HG02610 (cell line): ENCODE results near the gene MIF4GD.

ENCODE experiments used
- ATAC-seq: cut with Tn5 transposase; IDR thresholded peaks from one replicate; pipeline ENCODE4 v1.9.1; 2021; ENCODE audit warnings: mild to moderate bottlenecking, moderate library complexity; ENCODE audit not compliant: unreplicated experiment

The MIF4GD gene

DNA sequence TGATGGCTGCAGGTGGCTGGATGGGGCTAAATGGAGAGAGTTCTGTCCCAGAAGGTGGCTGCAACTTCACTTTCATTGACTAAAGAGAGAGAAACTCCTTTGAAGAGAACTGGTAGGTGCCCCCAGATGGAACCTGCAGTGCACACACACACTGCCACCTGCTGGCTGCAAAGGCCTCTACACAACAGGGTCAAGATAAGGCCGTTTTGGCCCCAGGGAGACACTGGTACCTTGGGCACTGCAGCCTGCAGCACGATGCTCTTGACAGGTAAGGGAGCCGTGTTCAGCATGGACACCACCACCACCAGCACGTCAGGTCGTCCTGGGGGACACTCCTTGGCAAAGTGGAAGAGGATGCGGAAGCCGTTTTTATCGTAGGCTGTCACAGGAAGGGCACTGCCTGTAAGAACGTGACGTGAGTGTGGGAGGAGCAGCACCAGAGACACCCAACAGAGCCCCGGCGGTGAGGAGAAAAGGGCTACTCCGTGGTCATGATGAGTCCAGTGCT lies 32.3 kb downstream of the MIF4GD start:
- peak; percentile 35 for ATAC-seq

DNA sequence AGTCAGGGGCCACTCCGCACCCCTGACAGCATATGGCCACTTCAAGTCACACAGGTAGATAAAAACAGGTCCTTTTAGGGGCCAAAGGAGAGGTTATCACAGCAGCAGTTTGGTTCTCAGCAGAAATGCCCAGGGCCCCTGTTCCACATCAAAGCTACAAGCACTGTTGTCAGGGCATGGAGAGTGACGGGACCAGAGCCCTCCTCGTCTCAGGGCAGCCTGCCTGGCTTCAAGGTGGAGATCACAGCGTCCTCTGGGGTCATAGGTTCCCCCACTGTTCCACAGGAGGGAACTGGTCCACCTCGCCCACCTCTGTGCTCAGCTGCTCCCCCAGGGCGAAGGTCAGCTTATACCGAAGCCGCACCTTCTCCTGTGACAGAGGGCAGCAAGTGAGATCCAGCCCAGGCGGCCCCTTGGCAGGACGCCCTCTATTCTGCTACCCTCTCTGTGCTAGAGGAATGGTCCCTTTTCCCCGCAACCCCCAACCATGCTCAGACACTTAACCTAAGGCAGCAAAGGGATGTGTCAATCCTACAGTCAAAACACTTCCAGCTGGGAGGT lies 32.9 kb downstream of the MIF4GD start:
- no peak for ATAC-seq

DNA sequence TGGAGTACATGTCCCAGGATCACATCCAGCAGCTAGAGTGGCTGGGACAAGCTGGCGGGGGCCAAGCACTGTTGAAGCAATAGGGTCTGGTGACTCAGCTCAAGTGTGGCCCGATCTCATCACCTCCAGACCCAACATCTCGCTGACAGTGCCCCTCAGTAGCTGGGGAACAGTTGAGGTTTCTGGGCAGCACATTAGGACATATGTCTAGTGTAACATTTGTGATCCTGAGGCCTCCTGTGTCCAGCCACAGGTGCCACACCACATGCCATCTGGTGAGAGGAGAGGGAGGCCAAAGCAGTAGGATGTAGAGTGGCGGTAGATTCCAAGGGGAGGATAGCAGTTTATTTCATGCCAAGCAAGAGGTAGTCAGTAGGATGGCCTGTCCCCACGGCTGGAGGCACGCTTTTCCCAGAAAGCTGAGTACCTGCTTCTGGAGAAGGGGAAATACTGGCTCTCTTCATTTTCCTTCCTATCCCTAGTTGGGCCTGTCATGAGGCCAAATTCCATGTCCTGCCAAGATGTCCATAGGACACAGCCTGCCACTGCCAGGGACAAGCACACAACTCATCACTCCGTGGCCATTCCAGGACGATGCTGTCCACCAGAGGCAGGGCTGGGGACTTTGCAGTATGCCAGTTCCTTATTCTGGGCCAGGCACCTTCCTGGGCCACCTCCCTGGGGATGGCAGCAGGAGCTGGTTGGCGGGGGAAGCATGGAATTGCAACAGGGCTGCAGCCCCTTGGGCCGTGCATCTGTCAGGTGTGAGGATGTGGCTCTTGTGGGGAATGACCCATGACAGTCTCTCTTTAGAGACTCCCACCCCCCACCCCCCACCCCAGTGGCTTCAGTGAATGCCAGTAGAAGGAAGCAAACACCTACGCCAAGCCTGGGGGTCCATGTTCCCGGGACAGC lies 33.7 kb downstream of the MIF4GD start:
- ATAC-seq: no peak

DNA sequence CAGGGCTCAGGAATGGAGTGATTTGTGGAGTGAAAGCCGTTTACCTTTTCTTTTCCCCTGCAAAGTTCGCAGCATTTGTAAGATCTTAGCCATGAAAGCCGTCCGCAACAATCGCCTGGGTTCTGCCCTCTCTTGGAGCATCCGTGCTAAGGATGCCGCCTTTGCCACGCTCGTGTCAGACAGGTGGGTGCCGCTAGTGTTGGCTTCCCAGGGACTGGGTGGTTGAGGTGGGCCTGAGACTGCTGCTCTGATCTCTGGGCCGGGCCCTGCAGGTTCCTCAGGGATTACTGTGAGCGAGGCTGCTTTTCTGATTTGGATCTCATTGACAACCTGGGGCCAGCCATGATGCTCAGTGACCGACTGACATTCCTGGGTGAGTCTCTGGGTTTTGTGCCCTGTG lies 38.2 kb downstream of the MIF4GD start:
- no peak for ATAC-seq

DNA sequence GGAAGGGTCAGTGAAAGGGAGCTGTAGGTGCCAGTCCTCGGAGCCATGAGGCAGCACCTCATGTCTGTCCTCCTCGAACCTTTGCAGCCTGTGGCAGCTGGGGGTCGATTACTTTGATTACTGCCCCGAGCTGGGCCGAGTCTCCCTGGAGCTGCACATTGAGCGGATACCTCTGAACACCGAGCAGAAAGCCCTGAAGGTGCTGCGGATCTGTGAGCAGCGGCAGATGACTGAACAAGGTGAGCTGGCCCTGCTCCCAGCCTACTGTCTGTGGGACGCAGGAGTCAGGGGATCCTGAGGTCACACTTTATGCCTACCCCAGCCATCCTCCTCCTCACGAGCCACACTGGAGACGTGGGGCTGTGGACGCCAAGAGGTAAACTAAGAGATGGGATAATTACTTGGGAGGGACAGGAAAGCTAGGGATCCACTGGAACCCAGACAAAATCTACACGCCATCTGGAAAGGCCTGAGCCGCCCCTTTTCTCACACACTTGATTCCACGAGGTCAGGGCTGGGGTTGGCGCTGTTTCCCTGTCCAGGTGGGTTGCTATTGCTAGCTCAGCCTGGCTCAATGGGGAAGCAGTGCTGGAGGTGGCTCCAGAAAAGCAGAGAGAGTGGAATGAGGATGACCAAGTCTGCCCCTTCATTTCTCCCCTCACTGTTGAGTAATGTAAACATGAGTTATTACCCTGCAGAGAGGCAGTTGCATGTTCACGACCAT lies 39.1 kb downstream of the MIF4GD start:
- no peak for ATAC-seq

DNA sequence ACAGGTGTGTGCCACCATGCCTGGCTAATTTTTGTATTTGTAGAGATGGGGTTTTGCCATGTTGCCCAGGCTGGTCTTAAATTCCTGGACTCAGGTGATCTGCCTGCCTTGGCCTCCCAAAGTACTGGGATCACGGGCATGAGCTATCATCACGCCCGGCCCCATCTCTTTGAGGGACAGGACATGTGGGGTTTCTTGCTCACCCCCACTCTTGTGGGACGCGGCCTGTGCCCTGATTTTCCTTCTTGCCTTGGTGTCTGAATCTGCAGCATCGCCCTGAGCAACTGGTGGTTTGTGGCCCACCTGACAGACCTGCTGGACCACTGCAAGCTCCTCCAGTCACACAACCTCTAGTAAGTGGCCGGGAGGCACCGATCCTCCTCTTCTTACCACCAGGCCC lies 40.0 kb downstream of the MIF4GD start:
- ATAC-seq: no peak

DNA sequence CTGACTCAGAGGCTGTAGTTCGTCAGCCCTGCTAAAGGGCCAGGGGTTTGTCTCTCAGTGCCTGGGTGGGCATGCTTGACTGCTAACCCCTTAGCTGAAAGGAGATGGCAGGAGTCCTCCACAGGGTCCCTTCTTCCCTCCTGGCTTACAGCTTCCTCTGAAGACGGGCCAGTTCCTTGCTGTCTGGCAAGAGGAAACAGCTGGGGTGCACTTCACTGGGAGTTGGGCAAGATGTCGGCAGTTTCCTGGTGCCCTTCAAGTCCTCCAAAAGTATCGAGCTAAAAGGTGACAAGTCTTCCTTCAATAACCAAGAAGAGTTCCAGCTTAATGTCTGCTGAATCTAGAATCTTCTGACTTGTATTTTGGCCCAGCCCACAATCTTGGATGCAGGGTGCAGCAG lies 42.2 kb downstream of the MIF4GD start:
- no peak for ATAC-seq

DNA sequence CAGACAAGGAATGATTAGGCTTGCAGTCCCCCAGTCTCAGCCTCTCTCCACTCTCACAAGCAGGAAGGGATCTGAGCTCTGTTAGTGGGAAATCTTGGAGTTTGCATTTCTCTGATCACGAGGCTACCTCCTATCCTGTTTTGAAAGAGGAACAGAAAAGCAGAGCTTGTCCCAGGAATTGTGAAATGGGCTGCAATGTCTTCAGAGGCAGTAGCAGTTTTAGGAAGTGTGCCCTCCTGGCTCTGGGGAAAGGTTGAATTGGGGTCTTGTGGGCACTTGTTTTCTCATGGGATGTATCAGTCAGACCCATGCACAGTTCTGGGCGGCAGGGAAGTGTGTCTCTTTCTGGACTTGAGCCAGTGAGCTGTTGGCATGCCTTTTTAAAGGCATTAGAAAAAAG lies 42.7 kb downstream of the MIF4GD start:
- ATAC-seq: no peak

DNA sequence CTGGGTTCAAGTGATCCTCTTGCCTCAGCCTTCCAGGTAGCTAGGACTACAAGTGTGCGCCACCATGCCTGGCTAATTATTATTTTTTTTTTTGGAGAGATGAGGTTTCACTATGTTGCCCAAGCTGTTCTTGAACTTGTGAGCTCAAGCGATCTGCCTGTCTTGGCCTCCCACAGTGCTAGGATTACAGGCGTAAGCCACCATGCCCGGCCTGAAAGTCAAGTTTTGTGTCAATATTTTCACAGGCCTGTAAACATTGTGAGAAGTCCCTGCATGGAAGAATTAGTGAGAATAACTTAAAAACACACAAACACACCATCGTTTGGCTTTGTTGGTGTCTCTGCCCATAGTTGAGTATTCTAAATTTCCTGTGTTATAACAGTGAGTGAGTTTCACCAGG lies 43.3 kb downstream of the MIF4GD start:
- no peak for ATAC-seq

DNA sequence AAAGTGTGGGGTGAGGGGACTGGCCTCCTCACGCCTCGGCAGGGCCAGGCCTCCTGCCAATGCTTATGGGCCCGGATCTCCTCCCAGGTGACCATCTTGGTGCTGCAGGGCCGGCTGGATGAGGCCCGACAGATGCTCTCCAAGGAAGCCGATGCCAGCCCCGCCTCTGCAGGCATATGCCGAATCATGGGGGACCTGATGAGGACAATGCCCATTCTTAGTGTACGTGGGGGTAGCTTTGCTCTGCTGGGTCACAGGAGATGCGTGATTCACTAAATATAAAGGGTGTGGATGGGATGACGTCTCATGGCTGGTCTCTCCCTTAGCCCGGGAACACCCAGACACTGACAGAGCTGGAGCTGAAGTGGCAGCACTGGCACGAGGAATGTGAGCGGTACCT lies 46.0 kb downstream of the MIF4GD start:
- ATAC-seq: no peak

DNA sequence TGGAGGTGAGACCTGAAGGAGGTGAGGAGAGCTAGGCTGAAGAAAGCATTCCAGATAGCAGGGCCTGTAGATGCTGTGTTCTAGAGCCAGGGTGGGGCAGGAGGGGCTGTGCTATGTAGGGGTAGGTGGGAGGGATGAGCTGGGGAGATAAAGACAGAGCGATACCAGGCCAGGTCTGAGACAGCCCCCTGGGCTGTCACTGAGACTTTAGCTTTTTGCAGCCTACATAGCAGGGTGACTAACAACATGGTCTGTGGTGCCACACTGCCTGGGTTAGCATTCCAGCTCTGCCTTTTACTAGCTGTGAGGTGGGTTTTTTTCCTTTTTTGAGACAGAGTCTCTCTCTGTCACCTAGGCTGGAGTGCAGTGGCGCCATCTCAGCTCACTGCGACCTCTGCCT lies 51.2 kb downstream of the MIF4GD start:
- ATAC-seq: no peak

DNA sequence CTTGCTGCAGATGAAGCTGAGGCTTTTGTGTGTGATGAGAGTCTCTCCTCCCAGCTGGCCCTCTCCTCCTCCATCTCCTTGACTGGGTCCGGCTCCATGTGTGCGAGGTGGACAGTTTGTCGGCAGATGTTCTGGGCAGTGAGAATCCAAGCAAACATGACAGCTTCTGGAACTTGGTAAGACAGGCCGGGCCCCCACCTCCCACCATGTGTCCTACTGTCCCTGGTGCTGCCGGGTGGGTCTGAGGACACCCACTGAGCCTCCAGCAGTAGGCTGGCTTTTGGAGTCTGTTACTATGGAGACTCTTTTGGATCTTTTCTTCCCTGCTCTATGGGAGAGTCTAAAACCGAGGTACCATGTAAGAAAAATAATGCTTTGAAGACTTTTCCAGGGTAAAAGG lies 52.9 kb downstream of the MIF4GD start:
- no peak for ATAC-seq
